BJ (cell line): Measurements from ENCODE around the gene SMOC2. TPM values are rescaled to one million over a fixed set of nuclear protein-coding genes. Genes with fewer than 3 reads are reported as not detected.

Source experiments
- CTCF ChIA-PET: fragments of 350-600 bp; formaldehyde crosslinking; extraction: SDS; loops from one replicate; lab custom pipeline; 2021; ENCODE audit warnings: antibody characterized with exemption, inconsistent platforms; lab: Yijun Ruan, JAX
- POLR2A ChIA-PET: fragments of 300-600 bp; sonication (Branson Sonifier 250); formaldehyde crosslinking; extraction: SDS; loops from one replicate; lab custom pipeline; 2021; ENCODE audit warnings: antibody characterized with exemption; lab: Charles Lee
- DNase-seq: peaks from one replicate; pipeline ENCODE4 v3.0.0-alpha.2; 2011; ENCODE audit warnings: low read depth
- H3K27me3 ChIP-seq: 2 replicates; pipeline ENCODE4 v1.6.0; 2011; ENCODE audit warnings: low read length; ENCODE audit not compliant: control insufficient read depth, insufficient read depth
- H3K36me3 ChIP-seq: 2 replicates; pipeline ENCODE4 v1.5.1; 2011; ENCODE audit warnings: low read length; ENCODE audit not compliant: control insufficient read depth, insufficient read depth
- H3K4me3 ChIP-seq: 2 replicates; pipeline ENCODE4 v1.5.1; 2011; ENCODE audit warnings: low read depth, mild to moderate bottlenecking, control low read depth, low read length
- polyA plus RNA-seq: library from polyadenylated mRNA; depleted of rRNA; stranded (reverse); fragments of >200 nt; gene quantifications from 2 replicates; pipeline ENCODE4 v1.2.3, GENCODE V29; 2011
- TF ChIP-seq, protein P1 (sequence below): IDR thresholded peaks from 2 replicates; pipeline ENCODE4 v1.5.1; 2011; ENCODE audit warnings: low read depth, mild to moderate bottlenecking, control low read depth, inconsistent platforms, low read length, moderate library complexity; ENCODE audit not compliant: insufficient read depth

The SMOC2 gene
- polyA plus RNA-seq, 1 experiment = not detected

DNA sequence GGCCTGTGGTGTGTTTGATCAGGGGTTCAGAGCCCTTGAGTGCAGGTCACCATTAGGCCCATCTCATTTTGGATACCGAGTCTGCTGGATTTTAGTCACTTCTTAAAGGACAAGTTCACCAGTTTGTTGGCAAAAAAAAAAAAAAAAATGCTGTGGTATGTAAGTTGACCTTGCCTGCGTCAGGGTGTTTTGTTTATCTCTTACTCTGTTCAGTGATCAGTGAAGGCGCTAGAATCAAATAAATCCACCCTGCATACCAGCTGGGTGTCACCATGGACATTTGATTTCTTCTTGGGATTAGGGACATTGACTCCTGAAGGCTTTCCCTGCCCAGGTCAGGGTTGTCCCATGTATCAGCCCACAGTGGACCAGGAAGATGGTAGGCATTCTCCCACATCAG is 6.7 kb downstream of the SMOC2 start:
- ChIA-PET POLR2A (no interaction called here), CTCF (no interaction called here)
- Histone ChIP-seq H3K27me3 (no peaks in the 10 kb centered on the region), H3K4me3 (no peak overlapping the region), H3K36me3 (no peaks in the 10 kb centered on the region)
- TF ChIP-seq, protein P1, sequence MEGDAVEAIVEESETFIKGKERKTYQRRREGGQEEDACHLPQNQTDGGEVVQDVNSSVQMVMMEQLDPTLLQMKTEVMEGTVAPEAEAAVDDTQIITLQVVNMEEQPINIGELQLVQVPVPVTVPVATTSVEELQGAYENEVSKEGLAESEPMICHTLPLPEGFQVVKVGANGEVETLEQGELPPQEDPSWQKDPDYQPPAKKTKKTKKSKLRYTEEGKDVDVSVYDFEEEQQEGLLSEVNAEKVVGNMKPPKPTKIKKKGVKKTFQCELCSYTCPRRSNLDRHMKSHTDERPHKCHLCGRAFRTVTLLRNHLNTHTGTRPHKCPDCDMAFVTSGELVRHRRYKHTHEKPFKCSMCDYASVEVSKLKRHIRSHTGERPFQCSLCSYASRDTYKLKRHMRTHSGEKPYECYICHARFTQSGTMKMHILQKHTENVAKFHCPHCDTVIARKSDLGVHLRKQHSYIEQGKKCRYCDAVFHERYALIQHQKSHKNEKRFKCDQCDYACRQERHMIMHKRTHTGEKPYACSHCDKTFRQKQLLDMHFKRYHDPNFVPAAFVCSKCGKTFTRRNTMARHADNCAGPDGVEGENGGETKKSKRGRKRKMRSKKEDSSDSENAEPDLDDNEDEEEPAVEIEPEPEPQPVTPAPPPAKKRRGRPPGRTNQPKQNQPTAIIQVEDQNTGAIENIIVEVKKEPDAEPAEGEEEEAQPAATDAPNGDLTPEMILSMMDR = no peak
- no peak for DNase-seq

DNA sequence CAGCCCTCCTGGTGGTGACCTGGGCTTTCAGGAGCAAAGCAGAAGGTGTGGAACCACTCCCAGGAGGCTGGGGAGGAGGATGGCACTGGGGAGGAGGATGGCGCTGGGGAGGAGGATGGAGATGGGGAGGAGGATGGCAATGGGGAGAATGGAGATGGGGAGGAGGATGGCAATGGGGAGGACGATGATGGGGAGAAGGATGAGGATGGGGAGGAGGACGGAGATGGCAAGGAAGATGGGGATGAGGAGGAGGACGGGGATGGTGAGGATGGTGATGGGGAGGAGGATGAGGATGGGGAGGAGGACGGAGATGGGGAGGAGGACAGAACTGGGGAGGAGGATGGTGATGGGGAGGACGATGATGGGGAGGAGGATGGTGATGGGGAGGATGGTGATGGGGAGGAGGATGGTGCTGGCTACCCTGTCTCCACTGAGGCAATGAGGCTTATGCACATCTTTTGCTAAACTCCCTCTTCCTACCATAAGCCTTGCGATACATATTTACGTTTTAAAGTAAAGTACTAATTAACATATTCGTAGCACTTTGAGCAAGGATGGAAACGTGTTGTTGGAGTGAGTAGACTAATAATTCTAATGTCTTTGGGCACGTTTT is 7.4 kb downstream of the SMOC2 start:
- H3K36me3 ChIP-seq = no peaks in the 10 kb centered on the region
- ChIA-PET POLR2A (no interaction called here), CTCF (no interaction called here)
- H3K27me3 ChIP-seq = no peaks in the 10 kb centered on the region
- no peak overlapping the region for H3K4me3 ChIP-seq
- TF ChIP-seq, protein P1 = no peak
- no peak for DNase-seq

- DNase-seq = no peak
- POLR2A ChIA-PET = no interaction called here
- no peaks in the 10 kb centered on the region for H3K36me3 ChIP-seq
- CTCF ChIA-PET = no interaction called here
- H3K4me3 ChIP-seq = no peak overlapping the region
- TF ChIP-seq, protein P1 = no peak
- H3K27me3 ChIP-seq = no peaks in the 10 kb centered on the region
These were observed 9.9 kb downstream of the SMOC2 start for GRCh38 chr6:168450917-168451316.

DNA sequence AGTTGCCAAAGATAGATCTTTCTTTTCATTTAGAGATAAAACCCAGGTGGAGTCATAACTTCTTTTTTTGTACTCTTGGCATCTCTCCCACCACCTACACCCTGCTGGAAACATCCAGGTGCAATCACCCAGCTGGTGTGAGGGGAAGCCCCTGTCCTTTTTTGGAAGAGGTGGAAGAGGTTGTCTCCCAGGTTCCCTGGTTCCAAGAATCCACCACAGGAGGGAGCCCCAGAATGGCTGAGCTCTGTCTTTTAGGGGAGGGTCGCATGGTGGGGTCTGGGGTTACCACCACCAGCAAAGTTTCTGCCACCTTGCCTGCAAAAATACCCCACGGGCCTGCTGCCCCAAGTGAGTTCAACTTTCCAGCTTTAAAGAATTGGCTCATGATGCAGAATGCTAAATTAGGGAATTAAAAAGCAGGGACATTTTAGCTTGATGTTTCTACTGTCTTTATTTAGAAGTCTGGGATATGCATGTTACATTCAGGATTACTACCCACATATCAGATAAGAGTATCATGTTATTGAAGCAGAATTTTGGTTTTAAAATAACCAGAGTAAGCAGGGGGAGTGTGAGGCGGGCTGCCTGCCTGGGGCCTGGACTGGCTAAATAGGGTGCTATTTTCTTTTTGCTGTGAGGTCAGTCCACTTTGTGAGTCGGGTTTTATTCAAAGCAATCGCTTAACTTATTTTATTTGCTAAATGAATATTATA is 11.0 kb downstream of the SMOC2 start:
- no peak for DNase-seq
- CTCF ChIA-PET = no interaction called here

DNA sequence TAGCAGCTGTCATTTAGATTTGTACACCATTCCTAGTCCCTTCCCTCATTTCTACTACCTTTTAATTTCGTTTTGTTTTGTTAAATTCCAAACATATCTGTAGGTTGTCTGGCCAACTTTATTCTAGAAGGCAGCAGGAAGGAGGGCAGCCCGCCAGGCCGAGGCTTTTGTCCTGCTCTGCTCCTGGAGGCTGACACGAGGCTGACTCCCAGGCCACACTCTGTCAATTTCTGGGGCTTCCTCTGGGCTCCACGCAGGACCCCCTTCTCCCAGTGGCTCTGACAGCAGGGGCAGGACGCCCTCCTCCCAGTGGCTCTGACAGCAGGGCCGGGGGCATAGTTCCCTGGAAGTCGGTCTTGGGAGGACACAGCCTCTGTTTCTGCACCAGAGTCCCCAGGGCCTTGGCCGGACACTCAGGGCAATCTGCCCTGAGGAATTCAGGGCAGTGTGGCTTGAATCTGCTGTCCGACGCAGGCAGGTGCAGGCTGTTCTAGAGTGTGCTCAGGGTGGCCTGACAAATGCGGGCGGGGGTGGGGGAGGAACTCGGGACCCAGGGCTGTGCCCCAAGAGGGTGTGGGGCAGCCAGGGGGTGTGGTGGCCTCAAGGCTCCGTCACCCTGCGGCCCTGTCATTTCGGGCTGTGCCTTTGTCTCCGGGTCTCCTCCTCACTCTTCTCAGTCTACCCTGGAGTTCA is 11.8 kb downstream of the SMOC2 start:
- no peak for DNase-seq
- Histone ChIP-seq H3K27me3 (no peaks in the 10 kb centered on the region), H3K36me3 (no peaks in the 10 kb centered on the region), H3K4me3 (no peak overlapping the region)
- CTCF ChIA-PET = no interaction called here
- TF ChIP-seq, protein P1 = no peak
- POLR2A ChIA-PET = no interaction called here

More for the DNA sequence above, 11.0 kb downstream of the SMOC2 start:
- Histone ChIP-seq H3K4me3 (no peak overlapping the region), H3K27me3 (no peaks in the 10 kb centered on the region), H3K36me3 (no peaks in the 10 kb centered on the region)
- POLR2A ChIA-PET = no interaction called here
- TF ChIP-seq, protein P1 = no peak
